HL-60/S4 treated with retinoic acid at 250 ng/mL for 4 days and 3 days (cell line): Measurements from ENCODE around the gene MMP2.

Source experiments
- in situ Hi-C: fragments of 300-500 bp; cut with MboI; formaldehyde crosslinking; loops from 2 replicates; pipeline ENCODE4 v1.7.0; 2022; ENCODE audit warnings: low sequenced_read_pairs

The MMP2 gene

GRCh38 chr16:55508941-55509931 lies 30.2 kb downstream of the MMP2 start, which contains the start of gene LPCAT2:
Gene LPCAT2, plus strand, starts transcription at chr16:55509072. Its CDS starts 110 bp downstream, at chr16:55509182.
- in situ Hi-C loops, result no loop called here

- in situ Hi-C loops, result no loop called here
These were observed 31.3 kb downstream of the MMP2 start for GRCh38 chr16:55510185-55510805.

GRCh38 chr16:55512941-55513340 lies 33.9 kb downstream of the MMP2 start:
- in situ Hi-C loops, result no loop called here

- in situ Hi-C loops, result no loop called here
These were observed 34.6 kb downstream of the MMP2 start for GRCh38 chr16:55513616-55514015.

GRCh38 chr16:55515111-55515510 lies 36.1 kb downstream of the MMP2 start:
- in situ Hi-C loops, result no loop called here

- in situ Hi-C loops, result no loop called here
These were observed 42.8 kb downstream of the MMP2 start for GRCh38 chr16:55521792-55522191.

GRCh38 chr16:55526441-55526840 lies 47.4 kb downstream of the MMP2 start:
- in situ Hi-C loops, result no loop called here

- in situ Hi-C loops, result no loop called here
These were observed 48.9 kb downstream of the MMP2 start for GRCh38 chr16:55527885-55528284.

- in situ Hi-C loops, result no loop called here
These were observed 50.0 kb downstream of the MMP2 start for GRCh38 chr16:55529018-55529417.

GRCh38 chr16:55530316-55530856 lies 51.4 kb downstream of the MMP2 start:
- in situ Hi-C loops, result no loop called here

GRCh38 chr16:55532227-55532626 lies 53.2 kb downstream of the MMP2 start:
- in situ Hi-C loops, result no loop called here

GRCh38 chr16:55534756-55535155 lies 55.8 kb downstream of the MMP2 start:
- in situ Hi-C loops, result no loop called here

GRCh38 chr16:55539049-55539448 lies 60.1 kb downstream of the MMP2 start:
- in situ Hi-C loops, result no loop called here

GRCh38 chr16:55539488-55539887 lies 60.5 kb downstream of the MMP2 start:
- in situ Hi-C loops, result no loop called here

- in situ Hi-C loops, result no loop called here
These were observed 61.2 kb downstream of the MMP2 start for GRCh38 chr16:55540221-55540620.

- in situ Hi-C loops, result no loop called here
These were observed 63.6 kb downstream of the MMP2 start for GRCh38 chr16:55542459-55543082.

GRCh38 chr16:55543472-55543871 lies 64.5 kb downstream of the MMP2 start:
- in situ Hi-C loops, result no loop called here

GRCh38 chr16:55552621-55553020 lies 73.6 kb downstream of the MMP2 start:
- in situ Hi-C loops, result no loop called here

GRCh38 chr16:55555436-55555835 lies 76.4 kb downstream of the MMP2 start:
- in situ Hi-C loops, result no loop called here
